GM12892 (cell line): ENCODE results near the gene WWOX.

Source experiments
- POLR2A ChIP-seq: IDR thresholded peaks from 2 replicates; pipeline ENCODE4 v1.6.1; 2011; ENCODE audit warnings: low read depth, low read length, control low read depth
- POLR2AphosphoS5 ChIP-seq: IDR thresholded peaks from 2 replicates; pipeline ENCODE4 v1.6.1; 2011; ENCODE audit warnings: low read depth, low read length, control low read depth

- no peak for TF ChIP-seq POLR2AphosphoS5
- TF ChIP-seq POLR2A, result no peak
These were observed 107.3 kb downstream of the WWOX start for GRCh38 chr16:78206623-78207223.
